ENCODE results near the gene RELA.

Gene RELA

GRCh38 chr11:65615950-65616574 is 46.7 kb downstream of the RELA start:
- DNase-seq = peak in 4 of 56 donors; percentile 42 to 64 (median 55)

- DNase-seq = peak; percentile 98 to 100 (median 100)
Observed at GRCh38 chr11:65615229-65615949, 47.3 kb downstream of the RELA start, which contains the start of gene PCNX3. TSS of gene PCNX3 (plus strand) at chr11:65615776. CDS start at chr11:65616312, 536 bp downstream.

GRCh38 chr11:65613091-65613928 is 49.4 kb downstream of the RELA start:
- peak in 5 of 56 donors; percentile 23 to 69 (median 38) for DNase-seq

GRCh38 chr11:65612691-65613090 is 50.0 kb downstream of the RELA start:
- no peak for DNase-seq

GRCh38 chr11:65611758-65612603 is 50.7 kb downstream of the RELA start:
- peak in 2 of 56 donors; percentile 47 to 57 for DNase-seq

GRCh38 chr11:65611028-65611757 is 51.5 kb downstream of the RELA start:
- peak in 53 of 56 donors; percentile 29 to 92 (median 80) for DNase-seq

GRCh38 chr11:65610404-65610803 is 52.3 kb downstream of the RELA start:
- DNase-seq = peak in 4 of 56 donors; percentile 44 to 57 (median 51)

- DNase-seq = no peak
Observed at GRCh38 chr11:65609665-65610064, 53.1 kb downstream of the RELA start.

- no peak for DNase-seq
Observed at GRCh38 chr11:65609229-65609628, 53.5 kb downstream of the RELA start.

GRCh38 chr11:65607614-65608426 is 54.9 kb downstream of the RELA start:
- no peak for DNase-seq

- peak; percentile 51 to 98 (median 94) for DNase-seq
Observed at GRCh38 chr11:65606876-65607613, 55.7 kb downstream of the RELA start.

GRCh38 chr11:65604258-65604657 is 58.5 kb downstream of the RELA start:
- no peak for DNase-seq
